SK-N-SH (cell line): Measurements from ENCODE around the gene DOC2A. TPM values are rescaled to one million over a fixed set of nuclear protein-coding genes. Genes with fewer than 3 reads are reported as not detected.

ENCODE experiments used
- CTCF ChIA-PET: fragments of 300-600, 350-600 bp; formaldehyde crosslinking; extraction: SDS; loops from one replicate; lab custom pipeline; 2021; lab: Yijun Ruan, JAX
- POLR2A ChIA-PET: fragments of 350-600 bp; sonication (Branson Sonifier 250); formaldehyde crosslinking; extraction: SDS; loops from one replicate; lab custom pipeline; 2020; ENCODE audit warnings: antibody characterized with exemption, inconsistent platforms; lab: Yijun Ruan, JAX
- DNase-seq: peaks from one replicate; pipeline ENCODE4 v3.0.0; 2012
- H2AFZ ChIP-seq: fragments of 200-600 bp; sonication (generic); 2 replicates; pipeline ENCODE4 v1.8.1; 2016; ENCODE audit warnings: antibody characterized with exemption, mild to moderate bottlenecking, low read depth
- H3F3A ChIP-seq: fragments of 200-600 bp; sonication (generic); replicated peaks from 2 replicates; pipeline ENCODE3; 2016; ENCODE audit warnings: antibody characterized with exemption, mild to moderate bottlenecking; ENCODE audit not compliant: insufficient read depth
- H3K27ac ChIP-seq, 2 experiments: fragments of 200-500 bp in 1 of 2; fragments of 200-600 bp in 1 of 2; sonication (Bioruptor generic) in 1 of 2; sonication (generic), shearing (Covaris generic) in 1 of 2; 2 replicates each; pipeline versions ENCODE4 v1.5.1 to v1.6.1; 2014 to 2016; ENCODE audit warnings: low read depth in 2 of 2, inconsistent platforms in 1 of 2, low read length in 1 of 2, mild to moderate bottlenecking in 1 of 2, mixed read lengths in 1 of 2
- H3K27me3 ChIP-seq: fragments of 200-600 bp; sonication (generic), shearing (Covaris generic); 2 replicates; pipeline ENCODE4 v1.6.1; 2016; ENCODE audit warnings: mixed run types; ENCODE audit not compliant: insufficient read depth
- H3K36me3 ChIP-seq, 2 experiments: fragments of 200-500 bp in 1 of 2; fragments of 200-600 bp in 1 of 2; sonication (Bioruptor generic) in 1 of 2; sonication (generic) in 1 of 2; replicated peaks in 1 of 2; 2 replicates each; pipeline versions ENCODE3 to v1.5.1; 2014 to 2016; ENCODE audit warnings: low read length in 1 of 2, mild to moderate bottlenecking in 1 of 2; ENCODE audit not compliant: insufficient read depth in 2 of 2, control insufficient read depth in 1 of 2
- H3K4me1 ChIP-seq, 2 experiments: fragments of 200-500 bp in 1 of 2; fragments of 200-600 bp in 1 of 2; sonication (Bioruptor generic) in 1 of 2; sonication (generic), shearing (Covaris generic) in 1 of 2; 2 replicates each; pipeline versions ENCODE4 v1.5.1 to v1.6.1; 2014 to 2016; ENCODE audit warnings: low read depth in 1 of 2, low read length in 1 of 2, mixed run types in 1 of 2; ENCODE audit not compliant: insufficient read depth in 2 of 2, control insufficient read depth in 1 of 2
- H3K4me2 ChIP-seq: fragments of 200-600 bp; sonication (generic), shearing (Covaris generic); 2 replicates; pipeline ENCODE4 v1.6.1; 2017; ENCODE audit warnings: mixed run types
- H3K4me3 ChIP-seq, 2 experiments: fragments of 200-500 bp in 1 of 2; fragments of 200-600 bp in 1 of 2; sonication (Bioruptor generic) in 1 of 2; sonication (generic), shearing (Covaris generic) in 1 of 2; 2 replicates each; pipeline versions ENCODE4 v1.5.1 to v1.8.1; 2014 to 2016; ENCODE audit warnings: low read depth in 2 of 2, inconsistent platforms in 1 of 2, low read length in 1 of 2, mild to moderate bottlenecking in 1 of 2, mixed read lengths in 1 of 2, moderate library complexity in 1 of 2
- H3K79me2 ChIP-seq: fragments of 200-600 bp; sonication (generic); 2 replicates; pipeline ENCODE4 v1.8.1; 2017; ENCODE audit warnings: mild to moderate bottlenecking; ENCODE audit not compliant: insufficient read depth
- H3K9ac ChIP-seq: fragments of 200-600 bp; sonication (generic); 2 replicates; pipeline ENCODE4 v1.6.1; 2017; ENCODE audit warnings: mixed run types
- H3K9me2 ChIP-seq: fragments of 200-600 bp; sonication (generic); 2 replicates; pipeline ENCODE4 v1.6.1; 2017; ENCODE audit warnings: mixed run types
- H3K9me3 ChIP-seq: fragments of 200-600 bp; sonication (generic); 2 replicates; pipeline ENCODE4 v1.6.1; 2017; ENCODE audit warnings: mixed run types, mild to moderate bottlenecking, moderate library complexity
- H4K20me1 ChIP-seq: fragments of 200-600 bp; sonication (generic); 2 replicates; pipeline ENCODE4 v1.6.1; 2017; ENCODE audit warnings: mild to moderate bottlenecking, mixed run types; ENCODE audit not compliant: insufficient read depth
- CHD2 ChIP-seq: fragments of 150-350 bp; IDR thresholded peaks from 2 replicates; pipeline ENCODE4 v1.6.1; 2018; ENCODE audit warnings: low read length; ENCODE audit not compliant: partially characterized antibody
- ELF1 ChIP-seq: IDR thresholded peaks from 2 replicates; pipeline ENCODE4 v1.4.0; 2012
- EZH2phosphoT487 ChIP-seq: fragments of 200-600 bp; sonication (generic); IDR thresholded peaks from 2 replicates; pipeline ENCODE4 v1.6.1; 2017; ENCODE audit warnings: low read depth, mixed run types, mild to moderate bottlenecking, antibody characterized with exemption, moderate library complexity, borderline replicate concordance
- FOXJ3 ChIP-seq: sonication (generic); formaldehyde crosslinking; IDR thresholded peaks from 2 replicates; pipeline ENCODE4 v1.5.1; 2020; ENCODE audit warnings: mild to moderate bottlenecking, missing genetic modification reagents
- GABPA ChIP-seq: IDR thresholded peaks from 2 replicates; pipeline ENCODE4 v1.4.0; 2012; ENCODE audit warnings: low read depth, mild to moderate bottlenecking
- MAX ChIP-seq: IDR thresholded peaks from 2 replicates; pipeline ENCODE4 v1.4.0; 2012; ENCODE audit warnings: low read depth
- MEF2A ChIP-seq: IDR thresholded peaks from 2 replicates; pipeline ENCODE4 v1.4.0; 2012; ENCODE audit warnings: low read depth, borderline replicate concordance
- MXI1 ChIP-seq: IDR thresholded peaks from 2 replicates; pipeline ENCODE4 v1.6.1; 2012; ENCODE audit warnings: mild to moderate bottlenecking, low read depth, low read length, improper control_type of control experiment
- NFIC ChIP-seq: IDR thresholded peaks from 2 replicates; pipeline ENCODE4 v1.4.0; 2012; ENCODE audit warnings: borderline replicate concordance
- NRF1 ChIP-seq: IDR thresholded peaks from 2 replicates; pipeline ENCODE4 v1.6.1; 2012; ENCODE audit warnings: low read depth, mild to moderate bottlenecking, low read length
- PBX3 ChIP-seq: IDR thresholded peaks from 2 replicates; pipeline ENCODE4; 2012
- POLR2AphosphoS5 ChIP-seq: IDR thresholded peaks from 2 replicates; pipeline ENCODE4 v1.6.1; 2012; ENCODE audit warnings: low read depth, low read length
- RCOR1 ChIP-seq: fragments of 150-350 bp; IDR thresholded peaks from 2 replicates; pipeline ENCODE4 v1.6.1; 2017; ENCODE audit warnings: antibody characterized with exemption, low read length
- RFX5 ChIP-seq: IDR thresholded peaks from 2 replicates; pipeline ENCODE4 v1.6.1; 2012; ENCODE audit warnings: mild to moderate bottlenecking, improper control_type of control experiment, low read length
- RXRA ChIP-seq: IDR thresholded peaks from 2 replicates; pipeline ENCODE4 v1.4.0; 2012; ENCODE audit warnings: low read depth, mild to moderate bottlenecking, borderline replicate concordance
- SIN3A ChIP-seq: IDR thresholded peaks from 2 replicates; pipeline ENCODE4 v1.6.1; 2012; ENCODE audit warnings: low read depth, mild to moderate bottlenecking, low read length, moderate library complexity, borderline replicate concordance
- SMC3 ChIP-seq: IDR thresholded peaks from 2 replicates; pipeline ENCODE4 v1.6.1; 2012; ENCODE audit warnings: low read depth, low read length, improper control_type of control experiment
- TCF12 ChIP-seq: IDR thresholded peaks from 2 replicates; pipeline ENCODE4 v1.4.0; 2012
- TEAD4 ChIP-seq: IDR thresholded peaks from 2 replicates; pipeline ENCODE4 v1.4.0; 2012; ENCODE audit warnings: mild to moderate bottlenecking, borderline replicate concordance; ENCODE audit not compliant: insufficient read depth
- USF1 ChIP-seq: IDR thresholded peaks from 2 replicates; pipeline ENCODE4 v1.4.0; 2012; ENCODE audit warnings: low read depth, borderline replicate concordance
- USF2 ChIP-seq: fragments of 150-350 bp; IDR thresholded peaks from 2 replicates; pipeline ENCODE4 v1.6.1; 2017; ENCODE audit warnings: antibody characterized with exemption, low read length, low read depth, borderline replicate concordance
- YY1 ChIP-seq: IDR thresholded peaks from 2 replicates; pipeline ENCODE4 v1.4.0; 2012; ENCODE audit warnings: low read depth, mild to moderate bottlenecking
- WGBS: methylation state at CpG from one replicate; pipeline ENCODE4 v1.1.6; 2017; ENCODE audit warnings: low lambda C conversion rate; 5-methylcytosine and 5-hydroxymethylcytosine counted together
- polyA plus RNA-seq, 3 experiments: library from polyadenylated mRNA; depleted of rRNA; stranded (reverse); fragments of >200 nt; gene quantifications; 2 replicates each; pipeline ENCODE4 v1.2.3, GENCODE V29; 2012

Gene DOC2A
- polyA plus RNA-seq, 1 of the 3 experiments (the other 2 are of a cell fraction) = 10.4 TPM

- H4K20me1 ChIP-seq = no peaks in the 10 kb centered on the region
- WGBS = 100% methylated on average over 1 of the region's 1 CpG
- no peaks in the 10 kb centered on the region for H3K4me1 ChIP-seq
- H3K79me2 ChIP-seq = no peaks in the 10 kb centered on the region
- no peak for DNase-seq
- CTCF ChIA-PET = interaction anchor here (1.5 to 6.1 kb wide), 2 partner anchors 15 to 45 kb away, joined by 6 to 31 read pairs; partner anchors contain the start of genes TBX6 and TLCD3B
- no peak for TF ChIP-seq SIN3A
- TF ChIP-seq GABPA = no peak
- TF ChIP-seq NRF1 = no peak
- TF ChIP-seq USF1 = no peak
- no peak for TF ChIP-seq RCOR1
- TF ChIP-seq TCF12 = no peak
- no peak for TF ChIP-seq PBX3
- no peak for TF ChIP-seq SMC3
- no peak for TF ChIP-seq EZH2phosphoT487
- no peak for TF ChIP-seq RFX5
- TF ChIP-seq ELF1 = no peak
- TF ChIP-seq CHD2 = no peak
- no peak overlapping the region for H3K4me3 ChIP-seq
- no peak overlapping the region for H2AFZ ChIP-seq
- no peaks in the 10 kb centered on the region for H3K9me3 ChIP-seq
- peaks cover 6% of the 10 kb centered on the region for H3F3A ChIP-seq
- POLR2A ChIA-PET = no interaction called here
- no peak overlapping the region for H3K9ac ChIP-seq
- no peak overlapping the region for H3K27ac ChIP-seq
- H3K9me2 ChIP-seq = no peaks in the 10 kb centered on the region
- H3K27me3 ChIP-seq = no peaks in the 10 kb centered on the region
- H3K4me2 ChIP-seq = no peak overlapping the region
- H3K36me3 ChIP-seq = no peaks in the 10 kb centered on the region
Measured at GRCh38 chr16:30046588-30046987, 35.8 kb upstream of the DOC2A start.

GRCh38 chr16:30046178-30046577 lies 35.4 kb upstream of the DOC2A start:
- Histone ChIP-seq H3K4me1 (no peaks in the 10 kb centered on the region), H3K36me3 (no peaks in the 10 kb centered on the region), H3K4me2 (no peak overlapping the region), H3K79me2 (no peaks in the 10 kb centered on the region), H3K9me2 (no peaks in the 10 kb centered on the region), H3K4me3 (no peak overlapping the region), H3K27me3 (no peaks in the 10 kb centered on the region), H3K9ac (no peak overlapping the region), H2AFZ (no peak overlapping the region), H3K27ac (no peak overlapping the region), H3F3A (peaks cover 2% of the 10 kb centered on the region), H3K9me3 (no peaks in the 10 kb centered on the region), H4K20me1 (no peaks in the 10 kb centered on the region)
- 83% methylated on average over 7 of the region's 8 CpGs for WGBS
- ChIA-PET POLR2A (no interaction called here), CTCF (interaction anchor here (6.1 kb wide), 1 partner anchor 14 kb away, joined by 31 read pairs; the partner anchor contains the start of gene TLCD3B)
- DNase-seq = no peak
- TF ChIP-seq USF1 (no peak), FOXJ3 (CRISPR knock-in tag) (no peak), RFX5 (no peak), MAX (no peak), YY1 (no peak), SMC3 (no peak), TEAD4 (no peak), TCF12 (no peak), USF2 (no peak), NFIC (no peak), PBX3 (no peak), MXI1 (no peak), EZH2phosphoT487 (no peak), POLR2AphosphoS5 (no peak), RXRA (no peak), MEF2A (no peak)
